Thymus (tissue), 11 donors: ENCODE measurements around the gene GSN. TPM values are rescaled to one million over a fixed set of nuclear protein-coding genes. Genes with fewer than 3 reads are reported as not detected.

Experiments used
- DNase-seq, 9 donors: peaks; one replicate each; pipeline ENCODE4 v3.0.0-alpha.2; 2013; ENCODE audit warnings: low spot score in 9 of 9, low read depth in 6 of 9, missing footprints in 1 of 9
- H3K27ac ChIP-seq, 2 donors: one replicate each; pipeline ENCODE4 v1.5.1; 2013; ENCODE audit warnings: control low read depth in 1 of 2, low read depth in 1 of 2, low read length in 1 of 2, mild to moderate bottlenecking in 1 of 2, moderate library complexity in 1 of 2
- H3K27me3 ChIP-seq, 2 donors: one replicate each; pipeline ENCODE4 v1.5.1; 2013; ENCODE audit warnings: low read length in 1 of 2; ENCODE audit not compliant: control insufficient read depth in 2 of 2, insufficient read depth in 1 of 2
- H3K36me3 ChIP-seq, 2 donors: one replicate each; pipeline ENCODE4 v1.5.1; 2013; ENCODE audit warnings: low read length in 1 of 2, mild to moderate bottlenecking in 1 of 2, moderate library complexity in 1 of 2; ENCODE audit not compliant: control insufficient read depth in 2 of 2, insufficient read depth in 2 of 2
- H3K4me1 ChIP-seq, 2 donors: one replicate each; pipeline ENCODE4 v1.5.1; 2013; ENCODE audit warnings: low read length in 2 of 2; ENCODE audit not compliant: control insufficient read depth in 2 of 2, insufficient read depth in 2 of 2
- H3K4me3 ChIP-seq, 2 donors: one replicate each; pipeline ENCODE4 v1.5.1; 2013; ENCODE audit warnings: low read length in 2 of 2, control low read depth in 1 of 2, mild to moderate bottlenecking in 1 of 2
- H3K9me3 ChIP-seq, 2 donors: one replicate each; pipeline ENCODE4 v1.5.1; 2013; ENCODE audit warnings: low read length in 1 of 2, mild to moderate bottlenecking in 1 of 2; ENCODE audit not compliant: control insufficient read depth in 2 of 2, insufficient read depth in 1 of 2
- WGBS: extraction: QIAGEN DNeasy Blood & Tissue Kit; methylation state at CpG from one replicate; pipeline ENCODE4 v1.1.7; 2013; 5-methylcytosine and 5-hydroxymethylcytosine counted together
- polyA plus RNA-seq: library from polyadenylated mRNA; stranded (reverse); fragments of 200-250 nt; gene quantifications from one replicate; pipeline ENCODE4 v1.2.3, GENCODE V29; 2013
- total RNA-seq: library from RNA; stranded (reverse); fragments of 120-200 nt; gene quantifications from one replicate; pipeline ENCODE4 v1.2.4, GENCODE V29; 2013
- donor health status: healthy.

The GSN gene
- total and polyA plus RNA-seq, 2 donors = 138 to 248 TPM

- Histone ChIP-seq H3K9me3 (no peaks in the 10 kb centered on the region), H3K27me3 (no peaks in the 10 kb centered on the region), H3K4me3 (no peak overlapping the region), H3K4me1 (peaks cover 0 to 22% of the 10 kb centered on the region in 2 donors), H3K36me3 (no peaks in the 10 kb centered on the region), H3K27ac (no peak overlapping the region)
- no peak for DNase-seq
- 85% methylated on average over 8 of the region's 8 CpGs for WGBS
Measured at GRCh38 chr9:121275781-121276658, 8.1 kb downstream of the GSN start.

DNA sequence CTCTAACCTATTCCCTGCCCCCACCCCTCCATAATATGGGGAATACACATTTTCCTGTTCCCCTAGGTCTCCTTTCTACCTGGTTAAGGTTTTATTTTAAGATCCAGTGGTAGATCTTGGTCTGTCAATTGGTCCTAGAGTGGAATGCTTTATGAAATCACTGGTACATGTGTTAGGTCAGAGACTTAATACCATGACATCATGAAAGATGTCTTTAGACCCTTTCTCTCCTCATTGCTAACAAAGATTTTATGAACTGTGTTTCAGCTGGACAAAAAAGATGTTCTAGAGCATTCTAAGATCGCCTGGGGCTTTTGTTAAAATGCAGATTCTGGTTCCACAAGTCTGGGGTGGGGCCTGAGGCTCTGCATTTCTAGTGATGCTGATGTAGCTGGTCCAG is 9.1 kb downstream of the GSN start:
- WGBS = 96% methylated on average over 1 of the region's 1 CpG
- H3K9me3 ChIP-seq = no peaks in the 10 kb centered on the region
- H3K4me3 ChIP-seq = no peak overlapping the region
- no peak overlapping the region for H3K27ac ChIP-seq
- H3K27me3 ChIP-seq = no peaks in the 10 kb centered on the region
- H3K4me1 ChIP-seq = peaks cover 0 to 24% of the 10 kb centered on the region in 2 donors
- DNase-seq = no peak
- H3K36me3 ChIP-seq = no peaks in the 10 kb centered on the region

- H3K36me3 ChIP-seq = no peaks in the 10 kb centered on the region
- H3K27me3 ChIP-seq = no peaks in the 10 kb centered on the region
- H3K4me3 ChIP-seq = no peak overlapping the region
- 93% methylated on average over 4 of the region's 4 CpGs for WGBS
- H3K27ac ChIP-seq = no peak overlapping the region
- no peak for DNase-seq
- H3K9me3 ChIP-seq = no peaks in the 10 kb centered on the region
- peaks cover 0 to 27% of the 10 kb centered on the region in 2 donors for H3K4me1 ChIP-seq
Measured at GRCh38 chr9:121277518-121278295, 9.7 kb downstream of the GSN start.

DNA sequence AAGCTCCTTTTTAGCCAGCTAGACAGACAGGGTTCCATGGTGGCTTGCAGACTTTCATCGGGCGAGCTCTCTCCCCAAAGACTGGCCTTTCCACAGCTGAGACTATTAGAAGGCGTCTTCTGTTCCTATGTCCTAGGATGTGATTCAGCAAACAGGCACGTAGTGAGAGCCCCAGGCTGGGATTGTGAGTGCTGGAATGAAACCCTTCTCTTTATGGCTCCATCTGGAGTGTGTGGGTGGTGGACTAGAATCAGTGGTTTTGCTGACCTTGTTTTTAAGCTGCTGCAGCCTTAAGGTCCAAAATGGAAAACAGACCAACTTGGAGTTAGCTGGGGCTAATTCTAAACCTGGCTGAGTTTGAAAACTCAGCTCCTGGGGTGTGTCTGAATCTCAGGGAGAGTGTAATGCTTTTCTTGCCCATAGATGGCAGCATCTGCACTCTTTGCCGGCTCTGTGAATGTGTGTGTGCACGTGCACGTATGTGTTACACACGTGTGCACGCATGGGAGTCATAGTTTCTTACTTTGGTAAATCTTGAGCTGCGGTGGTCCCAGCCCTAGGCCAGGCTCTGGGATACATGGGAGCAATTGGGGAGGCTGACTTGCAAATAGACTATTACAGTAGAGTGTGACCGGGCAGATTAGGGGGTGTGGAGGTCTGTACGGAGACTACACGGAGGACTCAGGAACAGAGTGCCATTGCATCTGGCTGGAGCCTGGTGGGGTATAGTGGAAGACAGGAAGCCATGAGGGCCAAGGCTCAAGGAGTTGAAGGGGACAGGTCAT is 10.7 kb downstream of the GSN start:
- Histone ChIP-seq H3K4me3 (no peak overlapping the region), H3K9me3 (no peaks in the 10 kb centered on the region), H3K27me3 (no peaks in the 10 kb centered on the region), H3K27ac (no peak overlapping the region), H3K36me3 (no peaks in the 10 kb centered on the region), H3K4me1 (peaks cover 0 to 29% of the 10 kb centered on the region in 2 donors)
- peak in 8 of 9 donors; percentile 25 to 73 (median 37) for DNase-seq
- 52% methylated on average over 13 of the region's 13 CpGs for WGBS

- DNase-seq = no peak
- no peaks in the 10 kb centered on the region for H3K36me3 ChIP-seq
- no peaks in the 10 kb centered on the region for H3K27me3 ChIP-seq
- no peak overlapping the region for H3K4me3 ChIP-seq
- H3K9me3 ChIP-seq = no peaks in the 10 kb centered on the region
- WGBS = 96% methylated on average over 11 of the region's 11 CpGs
- H3K27ac ChIP-seq = no peak overlapping the region
- H3K4me1 ChIP-seq = peaks cover 0 to 29% of the 10 kb centered on the region in 2 donors
Measured at GRCh38 chr9:121279776-121280388, 11.9 kb downstream of the GSN start.

- Histone ChIP-seq H3K9me3 (no peaks in the 10 kb centered on the region), H3K27me3 (no peaks in the 10 kb centered on the region), H3K4me3 (no peak overlapping the region), H3K36me3 (no peaks in the 10 kb centered on the region), H3K27ac (peak overlapping the region in 1 of 2 donors; percentile 69), H3K4me1 (peaks cover 0 to 37% of the 10 kb centered on the region in 2 donors)
- WGBS = 92% methylated on average over 11 of the region's 11 CpGs
- no peak for DNase-seq
Measured at GRCh38 chr9:121280715-121281613, 13.0 kb downstream of the GSN start.

GRCh38 chr9:121281614-121282276 is 13.8 kb downstream of the GSN start:
- H3K27me3 ChIP-seq = no peaks in the 10 kb centered on the region
- peaks cover 0 to 44% of the 10 kb centered on the region in 2 donors for H3K4me1 ChIP-seq
- no peaks in the 10 kb centered on the region for H3K36me3 ChIP-seq
- H3K9me3 ChIP-seq = no peaks in the 10 kb centered on the region
- DNase-seq = no peak
- H3K4me3 ChIP-seq = no peak overlapping the region
- 86% methylated on average over 10 of the region's 10 CpGs for WGBS
- H3K27ac ChIP-seq = peak overlapping the region; percentile 42 to 69
